ENCODE data around the gene ENOPH1. TPM values are rescaled to one million over a fixed set of nuclear protein-coding genes. Genes with fewer than 3 reads are reported as not detected.
"Not testable (repeated sequence)": the region's sequence is repeated elsewhere in the genome, so short reads cannot be mapped to it uniquely, and the experiment has no call there.

ENOPH1 gene
- polyA plus RNA-seq, 1 experiment = 6.2 TPM

DNA sequence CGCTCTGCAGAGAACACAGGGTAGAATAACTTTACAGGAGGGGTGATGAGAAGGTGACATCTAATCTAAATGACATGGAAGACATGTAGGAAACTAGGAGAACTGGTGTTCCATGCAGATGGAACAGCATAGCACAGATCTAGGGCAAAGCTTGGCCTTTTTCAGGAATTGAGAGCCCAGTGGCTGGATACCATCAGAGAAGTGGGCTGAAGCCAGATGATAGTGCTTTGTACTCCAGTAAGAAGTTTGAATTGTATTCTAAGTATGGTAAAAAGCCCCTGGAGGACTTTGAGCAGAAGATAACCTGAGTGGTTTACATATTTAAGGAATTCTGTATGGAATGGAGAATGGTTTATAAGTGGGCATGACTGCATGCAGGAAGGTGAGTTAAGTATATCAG, 32.8 kb downstream of the ENOPH1 start:
- ChIA-PET CTCF (interaction anchor here (0.6 kb wide), 1 partner anchor 145 kb away, joined by 3 read pairs; no protein-coding TSS in a partner anchor), POLR2A (no interaction called here)
- Histone ChIP-seq H3K36me3 (ENCODE audit: control insufficient read depth, insufficient read depth, low read length) (peaks cover 6% of the 10 kb centered on the region), H3K27me3 (ENCODE audit: control insufficient read depth, insufficient read depth, low read length) (no peaks in the 10 kb centered on the region), H3K4me3 (ENCODE audit: low read depth, low read length) (no peak overlapping the region)
- TF ChIP-seq, protein P1, sequence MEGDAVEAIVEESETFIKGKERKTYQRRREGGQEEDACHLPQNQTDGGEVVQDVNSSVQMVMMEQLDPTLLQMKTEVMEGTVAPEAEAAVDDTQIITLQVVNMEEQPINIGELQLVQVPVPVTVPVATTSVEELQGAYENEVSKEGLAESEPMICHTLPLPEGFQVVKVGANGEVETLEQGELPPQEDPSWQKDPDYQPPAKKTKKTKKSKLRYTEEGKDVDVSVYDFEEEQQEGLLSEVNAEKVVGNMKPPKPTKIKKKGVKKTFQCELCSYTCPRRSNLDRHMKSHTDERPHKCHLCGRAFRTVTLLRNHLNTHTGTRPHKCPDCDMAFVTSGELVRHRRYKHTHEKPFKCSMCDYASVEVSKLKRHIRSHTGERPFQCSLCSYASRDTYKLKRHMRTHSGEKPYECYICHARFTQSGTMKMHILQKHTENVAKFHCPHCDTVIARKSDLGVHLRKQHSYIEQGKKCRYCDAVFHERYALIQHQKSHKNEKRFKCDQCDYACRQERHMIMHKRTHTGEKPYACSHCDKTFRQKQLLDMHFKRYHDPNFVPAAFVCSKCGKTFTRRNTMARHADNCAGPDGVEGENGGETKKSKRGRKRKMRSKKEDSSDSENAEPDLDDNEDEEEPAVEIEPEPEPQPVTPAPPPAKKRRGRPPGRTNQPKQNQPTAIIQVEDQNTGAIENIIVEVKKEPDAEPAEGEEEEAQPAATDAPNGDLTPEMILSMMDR (IDR thresholded peaks at IDR 0.05; ENCODE audit: insufficient read depth, low read depth, low read length) = no peak
- DNase-seq (ENCODE audit: low read depth) = no peak

DNA sequence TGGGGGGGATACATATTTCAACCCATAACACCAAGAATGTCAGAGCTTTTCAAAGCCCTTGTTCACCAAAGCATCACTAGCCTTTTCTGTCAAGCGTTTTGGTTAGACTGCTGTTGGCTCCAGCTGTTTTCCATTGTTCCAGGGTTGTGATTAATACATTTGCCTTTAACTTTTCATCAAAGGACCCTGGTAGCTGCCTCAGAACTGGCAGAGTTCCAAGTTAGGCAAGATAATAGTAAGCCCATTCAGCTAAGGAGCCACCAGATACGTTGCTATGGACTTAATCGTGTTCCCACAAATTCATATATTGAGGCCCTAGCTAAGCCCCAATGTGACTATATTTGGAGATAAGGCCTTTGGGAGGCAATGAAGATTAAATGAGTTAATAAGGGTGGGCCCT, 37.1 kb downstream of the ENOPH1 start:
- TF ChIP-seq, protein P1 (IDR thresholded peaks at IDR 0.05; ENCODE audit: insufficient read depth, low read depth, low read length) = no peak
- CTCF ChIA-PET = interaction anchor here (1.9 kb wide), 1 partner anchor 272 kb away, joined by 6 read pairs; no protein-coding TSS in a partner anchor
- DNase-seq (ENCODE audit: low read depth) = no peak
- POLR2A ChIA-PET = interaction anchor here (0.6 kb wide), 1 partner anchor 74 kb away, joined by 3 read pairs; no protein-coding TSS in a partner anchor
- Histone ChIP-seq H3K27me3 (ENCODE audit: control insufficient read depth, insufficient read depth, low read length) (no peaks in the 10 kb centered on the region), H3K36me3 (ENCODE audit: control insufficient read depth, insufficient read depth, low read length) (peaks cover 2% of the 10 kb centered on the region; the same call in 1 of the 2 replicates), H3K4me3 (ENCODE audit: low read depth, low read length) (no peak overlapping the region)

DNA sequence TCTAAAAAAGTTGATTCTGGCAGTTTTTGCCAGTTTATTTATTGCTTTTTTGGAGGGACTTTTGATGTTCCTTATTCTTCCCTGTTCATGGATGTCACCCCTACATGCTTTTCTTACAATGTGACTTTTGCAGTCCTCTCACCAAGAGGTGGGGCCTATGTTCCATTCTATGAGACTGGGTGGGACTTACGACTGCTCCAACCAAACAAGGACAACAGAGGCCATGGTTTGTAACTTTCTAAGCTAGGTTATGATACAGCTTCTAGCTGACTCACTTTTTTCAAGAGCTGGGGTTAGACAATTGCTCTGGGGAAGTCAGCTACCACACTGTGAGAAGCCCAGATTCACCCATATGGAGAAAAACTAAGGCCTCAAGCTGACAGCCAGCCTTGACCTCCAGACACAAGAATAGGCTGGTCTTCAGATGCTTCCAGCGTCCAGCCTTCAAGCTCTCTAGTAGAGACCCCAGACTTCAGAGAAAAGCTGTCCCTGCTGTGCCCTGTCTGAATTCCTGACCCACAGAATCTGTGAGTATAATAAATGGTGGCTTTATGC, 39.5 kb downstream of the ENOPH1 start:
- POLR2A ChIA-PET = interaction anchor here (0.5 to 0.6 kb wide), 2 partner anchors 108 to 1004 kb away, joined by 3 to 6 read pairs; no protein-coding TSS in a partner anchor

DNA sequence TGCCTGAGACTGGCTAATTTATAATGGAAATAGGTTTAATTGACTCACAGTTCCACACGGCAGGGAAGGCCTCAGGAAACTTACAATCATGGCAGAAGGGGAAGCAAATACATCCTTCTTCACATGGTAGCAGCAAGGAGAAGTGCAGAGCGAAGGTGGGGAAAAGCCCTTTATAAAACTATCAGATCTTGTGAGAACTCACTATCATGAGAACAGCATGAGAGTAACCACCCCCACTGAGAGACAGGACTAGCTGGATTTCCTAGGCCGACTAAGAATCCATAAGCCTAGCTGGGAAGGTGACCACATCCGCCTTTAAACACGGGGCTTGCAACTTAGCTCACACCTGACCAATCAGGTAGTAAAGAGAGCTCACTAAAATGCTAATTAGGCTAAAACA, 42.7 kb downstream of the ENOPH1 start:
- DNase-seq (ENCODE audit: low read depth); H3K27me3 ChIP-seq (ENCODE audit: control insufficient read depth, insufficient read depth, low read length); CTCF ChIA-PET; POLR2A ChIA-PET; H3K4me3 ChIP-seq (ENCODE audit: low read depth, low read length); H3K36me3 ChIP-seq (ENCODE audit: control insufficient read depth, insufficient read depth, low read length): not testable (repeated sequence)

More for the DNA sequence above, 39.5 kb downstream of the ENOPH1 start:
- H3K4me3 ChIP-seq (ENCODE audit: low read depth, low read length) = no peak overlapping the region
- H3K36me3 ChIP-seq (ENCODE audit: control insufficient read depth, insufficient read depth, low read length) = no peaks in the 10 kb centered on the region
- H3K27me3 ChIP-seq (ENCODE audit: control insufficient read depth, insufficient read depth, low read length) = no peaks in the 10 kb centered on the region
- CTCF ChIA-PET = interaction anchor here (0.6 to 1.3 kb wide), 5 partner anchors 13 to 814 kb away, joined by 3 to 8 read pairs (median 3); partner anchors contain the start of gene COQ2
- TF ChIP-seq, protein P1 (IDR thresholded peaks at IDR 0.05; ENCODE audit: insufficient read depth, low read depth, low read length) = no peak
- peak; percentile 32 for DNase-seq (ENCODE audit: low read depth)

DNA sequence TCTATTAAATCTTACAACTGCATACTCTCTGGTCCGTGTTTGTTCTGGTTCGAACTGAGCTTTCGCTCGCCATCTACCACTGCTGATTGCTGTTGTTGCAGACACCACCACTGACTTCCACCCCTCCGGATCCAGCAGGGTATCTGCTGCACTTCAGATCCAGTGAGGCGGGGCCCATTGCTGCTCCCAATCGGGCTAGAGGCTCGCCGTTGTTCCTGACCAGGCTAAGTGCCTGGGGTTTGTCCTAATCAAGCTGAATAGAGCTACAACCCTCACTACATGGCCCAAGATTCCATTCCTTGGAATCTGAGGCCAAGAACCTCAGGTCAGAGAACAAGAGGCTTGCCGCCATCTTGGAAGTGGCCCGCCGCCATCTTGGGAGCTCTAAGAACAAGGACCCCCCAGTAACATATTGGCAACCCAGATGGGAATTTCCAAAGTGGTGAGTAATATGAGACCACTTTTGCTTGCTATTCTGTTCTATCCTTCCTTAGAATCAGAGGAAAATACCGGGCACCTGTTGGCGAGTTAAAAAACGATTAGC, 43.3 kb downstream of the ENOPH1 start:
- no peak overlapping the region for H3K4me3 ChIP-seq (ENCODE audit: low read depth, low read length)
- no peak for DNase-seq (ENCODE audit: low read depth)
- H3K27me3 ChIP-seq (ENCODE audit: control insufficient read depth, insufficient read depth, low read length) = no peaks in the 10 kb centered on the region
- TF ChIP-seq, protein P1 (IDR thresholded peaks at IDR 0.05; ENCODE audit: insufficient read depth, low read depth, low read length) = no peak
- no peaks in the 10 kb centered on the region for H3K36me3 ChIP-seq (ENCODE audit: control insufficient read depth, insufficient read depth, low read length)
- ChIA-PET CTCF (no interaction called here), POLR2A (no interaction called here)

DNA sequence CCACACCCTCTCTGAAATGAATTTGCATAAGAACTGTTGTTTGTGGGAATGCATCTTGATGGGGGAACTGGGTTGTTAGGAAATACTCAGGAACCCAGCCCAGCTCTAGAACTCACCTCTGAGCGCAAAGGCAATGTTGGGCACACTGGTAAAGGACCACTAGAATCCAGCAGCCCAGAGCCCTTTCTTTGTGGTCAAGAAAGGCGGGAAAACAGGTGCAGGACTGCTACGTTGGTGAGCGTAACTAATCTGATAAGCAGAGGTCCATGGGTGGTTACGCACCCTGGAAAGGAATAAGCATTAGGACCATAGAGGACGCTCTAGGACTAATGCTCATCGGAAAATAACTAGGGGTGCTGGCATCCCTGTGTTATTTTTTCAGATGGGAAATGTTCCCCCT, 45.5 kb downstream of the ENOPH1 start:
- POLR2A ChIA-PET; DNase-seq (ENCODE audit: low read depth); CTCF ChIA-PET: not testable (repeated sequence)

DNA sequence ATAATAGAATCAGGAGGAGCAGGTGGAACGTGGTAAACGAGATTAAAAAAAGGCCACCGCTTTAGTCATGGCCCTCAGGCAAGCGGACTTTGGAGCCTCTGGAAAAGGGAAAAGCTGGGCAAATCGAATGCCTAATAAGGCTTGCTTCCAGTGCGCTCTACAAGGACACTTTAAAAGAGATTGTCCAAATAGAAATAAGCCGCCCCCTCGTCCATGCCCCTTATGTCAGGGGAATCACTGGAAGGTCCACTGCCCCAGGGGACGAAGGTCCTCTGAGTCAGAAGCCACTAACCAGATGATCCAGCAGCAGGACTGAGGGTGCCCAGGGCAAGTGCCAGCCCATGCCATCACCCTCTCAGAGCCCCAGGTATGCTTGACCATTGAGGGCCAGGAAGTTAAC, 47.1 kb downstream of the ENOPH1 start:
- POLR2A ChIA-PET; DNase-seq (ENCODE audit: low read depth); H3K4me3 ChIP-seq (ENCODE audit: low read depth, low read length); H3K36me3 ChIP-seq (ENCODE audit: control insufficient read depth, insufficient read depth, low read length); H3K27me3 ChIP-seq (ENCODE audit: control insufficient read depth, insufficient read depth, low read length); CTCF ChIA-PET: not testable (repeated sequence)

More for the DNA sequence above, 45.5 kb downstream of the ENOPH1 start:
- not testable (repeated sequence) for H3K27me3 ChIP-seq (ENCODE audit: control insufficient read depth, insufficient read depth, low read length); H3K4me3 ChIP-seq (ENCODE audit: low read depth, low read length); H3K36me3 ChIP-seq (ENCODE audit: control insufficient read depth, insufficient read depth, low read length)
